ENCODE data around the gene TP73.
"Not testable (repeated sequence)": the region's sequence is repeated elsewhere in the genome, so short reads cannot be mapped to it uniquely, and the experiment has no call there.

The TP73 gene

DNA sequence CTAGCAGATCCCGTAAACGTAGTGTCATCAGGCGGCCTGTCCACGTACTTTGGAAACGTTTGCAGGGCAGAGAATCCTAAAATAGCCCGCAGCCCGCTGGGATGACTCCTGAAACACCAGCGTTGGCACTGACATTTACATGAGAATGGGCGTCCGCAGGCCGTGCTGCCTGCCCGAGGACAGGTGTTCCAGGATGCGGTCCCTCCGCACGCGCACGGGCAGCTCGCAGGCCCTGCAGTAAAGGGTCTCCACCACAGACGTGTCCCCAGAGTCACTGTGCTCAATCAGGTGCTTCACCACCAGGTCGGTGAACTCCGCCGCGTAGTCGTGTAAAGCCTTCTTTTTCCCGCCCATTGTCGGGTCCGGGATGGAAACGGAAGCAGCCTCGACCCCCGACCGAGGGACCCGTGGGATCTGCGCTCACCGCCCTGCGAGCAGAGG lies 94.1 kb downstream of the TP73 start:
- no peak for DNase-seq

DNA sequence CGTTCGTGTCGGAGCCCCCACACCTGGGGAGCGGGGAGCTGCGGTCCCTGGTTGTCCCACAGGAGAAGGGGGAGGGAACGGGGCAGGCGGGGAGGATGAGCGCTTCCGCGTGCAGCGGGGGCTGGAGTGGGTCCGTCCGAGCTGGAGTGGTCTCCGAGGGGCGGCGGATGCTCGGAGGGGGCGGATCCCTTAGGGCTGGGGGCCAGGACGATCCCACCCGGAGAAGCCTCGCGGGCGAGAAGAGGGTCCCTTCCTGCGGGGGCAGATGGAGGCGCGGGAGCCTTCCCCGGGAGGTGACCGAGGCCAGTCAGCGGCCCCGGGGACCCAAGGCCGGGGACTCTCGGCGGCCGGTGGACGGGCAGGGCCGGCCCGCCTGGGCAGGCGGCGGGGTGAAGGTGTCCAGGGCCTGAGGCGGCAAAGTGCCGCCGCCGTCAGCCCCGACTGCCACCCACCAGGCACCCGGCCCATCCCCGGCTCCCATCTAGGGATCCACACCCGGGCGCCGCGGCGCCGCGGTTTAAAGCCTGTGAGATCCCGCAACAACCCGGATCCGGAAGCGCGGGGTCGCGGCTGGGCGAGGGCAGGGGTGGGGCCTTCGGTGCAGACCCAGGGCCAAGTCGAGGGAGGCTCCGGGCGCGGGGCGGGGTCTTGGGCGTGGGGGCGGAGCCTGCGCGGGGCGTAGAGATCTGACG lies 94.7 kb downstream of the TP73 start:
- peak; percentile 85 for DNase-seq

DNA sequence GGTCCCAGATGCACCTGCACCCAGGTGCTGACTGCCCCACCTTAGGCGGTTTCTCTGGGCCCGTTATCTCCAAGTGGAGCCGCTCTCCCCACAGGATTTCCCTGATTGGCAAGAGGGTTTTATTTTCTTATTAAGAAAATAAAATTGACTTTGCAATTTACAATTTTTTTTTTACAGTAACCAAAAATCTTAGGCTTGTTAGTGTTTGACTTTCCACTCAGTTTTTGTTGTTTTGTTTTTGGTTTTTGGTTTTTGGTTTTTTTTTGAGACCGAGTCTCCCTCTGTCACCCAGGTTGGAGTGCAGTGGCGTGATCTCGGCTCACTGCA lies 95.2 kb downstream of the TP73 start:
- no peak for DNase-seq

DNA sequence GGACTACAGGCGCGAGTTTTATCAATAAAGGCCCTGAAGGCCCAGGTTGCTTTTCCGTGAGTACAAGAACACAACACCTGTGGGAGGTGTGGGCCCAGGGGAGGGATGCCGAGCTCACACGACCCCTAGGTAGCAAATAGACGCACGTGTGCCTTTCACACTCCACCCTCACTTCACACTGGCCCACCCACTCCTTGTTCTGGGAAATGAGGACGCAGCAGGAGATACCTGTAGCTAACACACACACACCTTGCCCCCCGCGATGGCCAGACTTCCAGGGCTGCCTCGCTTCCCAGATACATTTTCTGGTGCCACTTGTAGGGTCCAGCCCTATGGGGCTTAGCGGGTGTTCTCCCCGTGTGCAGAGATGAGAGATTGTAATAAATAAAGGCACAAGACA lies 95.6 kb downstream of the TP73 start:
- no peak for DNase-seq

DNA sequence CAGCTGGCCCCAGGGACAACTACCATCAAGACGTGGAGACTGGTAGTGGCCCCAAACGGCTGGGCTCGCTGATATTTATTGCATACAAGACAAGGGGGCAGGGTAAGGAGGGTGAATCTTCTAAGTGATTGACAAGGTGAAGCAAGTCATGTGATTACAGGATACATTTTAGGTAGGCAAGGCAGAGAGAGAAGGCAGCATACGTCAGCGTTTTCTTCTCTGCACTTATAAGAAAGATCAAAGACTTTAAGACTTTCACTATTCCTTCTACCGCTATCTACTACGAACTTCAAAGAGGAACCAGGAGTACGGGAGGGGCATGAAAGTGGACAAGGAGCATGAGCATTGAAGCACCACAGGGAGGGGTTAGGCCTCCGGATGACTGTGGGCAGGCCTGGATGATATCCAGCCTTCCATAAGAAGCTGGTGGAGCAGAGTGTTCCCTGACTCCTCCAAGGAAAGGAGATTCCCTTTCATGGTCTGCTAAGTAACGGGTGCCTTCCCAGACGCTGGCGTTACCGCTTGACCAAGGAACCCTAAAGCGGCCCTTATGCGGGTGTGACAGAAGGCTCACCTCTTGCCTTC lies 96.1 kb downstream of the TP73 start:
- DNase-seq, result not testable (repeated sequence)

DNA sequence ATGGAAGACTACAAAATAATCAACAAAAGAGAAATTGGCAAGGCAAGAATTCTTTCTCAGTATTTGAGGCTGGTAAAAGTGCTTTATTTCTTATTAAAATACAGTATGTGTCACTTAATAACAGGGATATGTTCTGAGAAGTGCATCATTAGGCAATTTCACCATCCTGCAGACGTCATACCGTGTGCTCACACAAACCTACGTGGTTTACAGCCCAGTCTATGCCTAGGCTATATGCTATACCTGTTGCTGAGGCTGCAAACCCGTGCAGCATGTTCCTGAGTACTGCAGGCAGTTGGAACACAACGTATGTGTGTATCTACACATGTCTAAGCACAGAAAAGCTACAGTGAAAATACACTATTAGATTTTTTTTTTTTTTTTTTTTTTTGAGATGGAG lies 97.2 kb downstream of the TP73 start:
- no peak for DNase-seq

DNA sequence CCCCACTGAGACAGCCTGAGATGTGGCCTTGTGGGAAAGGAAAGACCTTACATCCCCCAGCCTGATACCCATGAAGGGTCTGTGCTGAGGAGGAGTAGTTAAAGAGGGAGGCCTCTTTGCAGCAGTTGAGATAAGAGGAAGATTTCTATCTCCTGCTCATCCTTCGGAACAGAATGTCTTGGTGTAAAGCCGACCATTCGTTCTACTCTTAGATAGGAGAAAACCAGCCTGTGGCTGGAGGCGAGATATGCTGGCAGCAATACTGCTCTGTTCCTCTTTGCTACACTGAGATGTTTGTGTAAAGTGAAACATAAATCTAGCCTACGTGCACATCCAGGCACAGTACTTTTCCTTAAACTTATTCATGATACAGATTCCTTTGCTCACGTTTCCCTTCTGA lies 98.4 kb downstream of the TP73 start:
- peak; percentile 65 for DNase-seq

DNA sequence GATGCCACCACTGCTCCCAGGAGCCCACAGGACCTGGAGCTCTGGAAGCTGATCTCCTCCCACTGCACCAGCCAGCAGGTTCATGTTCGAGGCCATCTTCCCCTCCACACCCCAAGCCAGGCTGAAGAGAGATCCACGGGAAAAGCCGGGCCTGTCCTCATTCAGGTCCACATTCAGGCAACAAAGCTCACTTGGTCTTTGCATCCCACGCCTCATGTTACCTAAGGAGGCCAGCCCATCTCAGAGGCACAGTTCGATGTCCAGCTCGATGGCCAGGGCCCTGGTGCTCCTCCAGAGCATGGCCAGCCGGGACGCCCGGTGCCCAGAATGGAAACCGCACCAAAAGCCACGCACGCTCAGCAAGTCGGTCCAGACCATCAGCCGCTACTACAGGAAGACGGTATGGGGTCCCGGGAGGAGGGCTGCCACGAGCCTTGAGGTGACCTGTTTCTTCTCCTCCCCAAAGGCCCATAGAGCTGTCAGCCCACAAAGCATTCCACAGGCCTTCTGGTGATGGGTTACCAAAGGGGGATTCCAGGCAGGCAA lies 100.2 kb downstream of the TP73 start, which contains the start of gene CCDC27:
TSS of gene CCDC27 (plus strand) at position 51 of the 546 bp plus-strand sequence. CDS start at position 83, 32 bp downstream.
- no peak for DNase-seq

DNA sequence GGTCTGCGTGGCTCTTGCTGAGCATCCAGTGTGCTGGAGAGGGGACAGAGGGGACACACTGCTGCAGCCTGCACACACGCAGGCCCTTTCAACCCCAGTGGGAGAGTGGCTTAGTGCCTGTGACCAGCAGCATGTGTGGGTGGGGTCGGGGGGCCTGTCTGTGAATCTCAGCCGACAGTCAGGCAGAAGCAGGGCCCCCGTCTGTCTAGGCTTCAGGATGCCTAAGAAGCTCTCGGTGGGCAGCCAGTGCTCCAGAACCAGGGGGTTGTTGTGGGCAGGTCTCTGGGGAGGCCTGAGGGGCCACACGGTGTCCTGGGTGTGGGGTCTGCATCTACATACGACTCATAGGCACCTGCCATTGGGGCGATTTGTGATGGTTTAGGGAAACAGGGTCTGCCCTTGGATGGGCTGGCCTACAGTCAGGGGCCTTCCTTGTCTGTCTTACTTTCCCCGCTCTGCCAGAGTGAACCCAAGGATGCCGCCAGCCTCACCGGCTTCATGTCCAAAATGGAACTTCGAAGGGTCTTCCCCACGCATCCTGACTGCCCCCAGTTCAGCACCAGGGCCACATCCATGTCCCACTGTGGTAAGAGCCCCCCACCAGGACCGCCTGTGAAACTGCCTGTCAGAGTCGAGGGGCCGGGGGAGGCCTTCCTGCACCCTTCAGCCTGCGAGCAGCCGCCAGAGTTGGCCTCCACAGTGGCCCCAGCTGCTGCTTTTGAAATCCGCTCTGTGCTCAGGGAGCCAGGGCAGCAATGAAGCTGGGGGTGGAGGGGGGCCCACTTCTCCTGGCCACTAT lies 101.5 kb downstream of the TP73 start:
- no peak for DNase-seq

DNA sequence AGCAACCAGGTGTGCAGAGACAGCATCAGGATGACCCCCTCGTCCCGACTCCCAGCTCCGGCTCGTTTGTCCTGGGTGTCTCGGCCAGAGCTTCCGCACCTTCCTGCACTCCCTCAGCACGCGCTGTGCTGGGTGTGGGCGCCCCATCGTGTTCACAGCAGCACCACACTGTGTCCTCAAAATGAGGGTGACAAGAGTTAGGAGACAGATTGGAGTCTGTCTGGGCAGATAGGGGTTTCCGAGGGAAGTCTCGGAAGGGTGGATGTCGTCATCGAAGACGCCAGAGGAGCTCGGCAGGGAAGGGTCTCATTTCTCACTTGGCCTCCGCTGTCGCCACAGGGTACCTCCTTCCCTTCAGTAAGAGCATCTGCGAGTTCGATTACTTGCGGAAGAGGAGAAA lies 104.1 kb downstream of the TP73 start:
- DNase-seq, result no peak

DNA sequence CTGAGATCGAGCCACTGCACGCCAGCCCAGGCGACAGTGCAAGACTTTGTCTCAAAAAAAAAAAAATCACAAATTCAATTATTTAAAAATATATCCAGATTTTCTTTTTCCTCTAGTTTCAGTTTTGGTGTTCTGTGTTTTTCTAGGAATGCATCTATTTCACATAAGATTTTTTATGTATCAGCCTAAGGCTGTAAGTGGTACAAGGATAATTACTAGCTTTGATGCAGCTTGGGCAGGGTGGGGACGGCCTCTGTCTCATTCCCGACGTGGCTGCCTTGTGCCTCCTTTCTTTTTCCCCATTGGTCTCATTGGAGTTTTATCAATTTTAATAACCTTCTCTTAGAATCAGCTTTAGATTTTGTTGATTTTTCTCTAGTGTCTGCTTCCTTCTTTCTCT lies 106.8 kb downstream of the TP73 start:
- no peak for DNase-seq

DNA sequence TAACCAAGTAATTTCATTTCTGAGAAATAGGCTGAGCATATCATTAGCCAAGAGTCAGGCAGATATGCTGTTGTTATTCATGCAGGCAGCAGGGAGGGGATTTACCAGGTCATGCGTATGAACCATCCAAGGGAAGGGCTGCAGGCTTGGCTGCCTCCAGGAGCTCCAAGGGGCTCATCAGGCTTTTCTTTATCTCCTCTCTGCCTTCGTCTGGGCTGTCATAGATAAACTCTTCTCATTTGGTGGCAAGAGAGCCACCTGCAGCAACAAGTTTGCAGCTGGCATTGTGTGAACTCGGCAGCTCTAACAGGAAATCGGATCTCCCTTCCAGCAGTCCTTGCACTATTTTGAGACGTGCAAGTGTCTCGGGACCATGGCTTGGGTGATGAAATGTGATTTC lies 107.5 kb downstream of the TP73 start:
- DNase-seq, result peak; percentile 96

DNA sequence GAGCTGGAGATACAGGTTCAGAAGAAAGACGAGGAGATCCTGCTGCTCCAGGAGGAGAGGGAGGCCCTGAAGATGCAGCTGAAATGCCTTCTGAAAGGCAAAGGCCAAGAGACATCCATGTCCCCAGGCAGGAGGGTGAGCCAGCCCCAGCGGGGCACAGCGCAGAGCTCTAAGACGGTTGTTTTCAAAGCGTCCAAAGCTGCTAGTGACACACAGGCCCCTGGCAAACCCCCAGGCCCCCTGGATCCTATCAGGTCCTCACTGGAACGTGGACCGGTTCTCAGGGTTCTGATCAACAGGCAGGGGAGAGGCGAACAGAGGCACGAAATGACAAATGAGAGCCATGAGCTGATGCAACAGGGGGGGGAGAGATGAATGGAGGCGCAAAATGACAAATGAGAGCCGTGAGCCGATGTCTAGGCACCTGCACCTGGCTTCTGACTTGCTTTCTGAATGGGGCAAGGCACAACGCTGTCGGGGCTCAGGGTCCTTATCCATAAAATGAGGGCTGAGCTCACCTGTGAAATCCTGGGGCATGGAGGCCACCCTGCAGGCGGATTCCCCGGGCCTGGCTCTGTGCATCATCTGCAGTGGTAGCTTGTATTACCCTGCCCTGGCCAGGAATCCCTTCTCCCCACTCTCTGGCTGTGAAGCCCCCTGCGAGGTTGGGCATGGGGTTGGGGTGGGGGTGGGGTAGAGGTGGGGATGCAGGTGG lies 109.1 kb downstream of the TP73 start:
- no peak for DNase-seq

DNA sequence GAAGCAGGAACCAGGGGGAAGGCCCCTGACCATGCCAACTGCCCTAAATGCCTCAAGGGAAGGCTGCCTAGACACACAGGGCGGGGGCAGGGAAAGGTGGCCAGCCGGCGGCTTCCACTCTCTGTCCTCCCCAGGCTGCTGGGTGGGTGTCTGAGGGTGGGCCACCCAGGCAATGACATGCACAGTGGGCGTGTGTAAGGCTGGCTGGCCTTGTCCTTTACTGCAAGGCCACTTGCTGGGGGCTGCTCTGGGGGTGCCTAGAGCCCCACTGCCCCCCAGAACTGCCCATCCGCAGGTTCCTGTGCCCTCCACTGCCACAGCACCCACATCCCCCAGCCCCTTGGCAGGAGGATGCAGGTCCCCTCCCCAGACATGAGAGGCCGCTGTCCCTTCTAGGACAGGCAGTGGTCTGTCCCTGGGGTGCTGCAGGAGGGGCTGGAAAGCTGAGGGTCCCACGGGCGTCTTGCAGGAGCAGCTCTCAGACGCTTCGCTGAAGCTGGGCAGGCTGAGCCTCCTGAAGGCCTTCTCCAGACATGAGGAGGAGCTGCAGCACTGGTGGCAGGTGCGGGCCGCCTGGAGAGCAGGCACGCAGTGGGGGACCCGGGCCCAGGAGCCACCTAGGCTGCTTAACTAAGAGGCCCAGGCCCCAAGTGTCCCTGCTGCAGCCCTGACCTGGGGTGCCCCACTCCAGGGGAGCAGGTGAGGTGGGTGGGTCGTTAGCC lies 110.0 kb downstream of the TP73 start:
- no peak for DNase-seq

DNA sequence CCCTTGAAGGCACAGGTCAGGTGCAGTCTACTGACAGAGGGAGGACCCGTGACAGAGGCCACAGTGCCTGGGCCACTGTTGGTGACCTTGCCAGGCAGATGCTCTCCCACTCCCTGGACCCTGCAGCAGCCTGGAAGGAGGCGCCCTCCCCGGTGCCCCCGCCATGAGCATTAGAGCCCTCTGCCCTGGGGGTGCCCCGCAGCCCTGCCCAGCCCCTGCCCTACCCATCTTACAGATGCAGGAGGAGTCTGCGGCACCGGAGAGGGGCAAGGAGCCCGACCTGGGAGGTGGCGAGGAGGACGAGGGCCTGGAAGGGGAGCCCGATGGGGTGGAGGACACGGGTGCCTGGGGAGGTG lies 110.5 kb downstream of the TP73 start:
- no peak for DNase-seq

DNA sequence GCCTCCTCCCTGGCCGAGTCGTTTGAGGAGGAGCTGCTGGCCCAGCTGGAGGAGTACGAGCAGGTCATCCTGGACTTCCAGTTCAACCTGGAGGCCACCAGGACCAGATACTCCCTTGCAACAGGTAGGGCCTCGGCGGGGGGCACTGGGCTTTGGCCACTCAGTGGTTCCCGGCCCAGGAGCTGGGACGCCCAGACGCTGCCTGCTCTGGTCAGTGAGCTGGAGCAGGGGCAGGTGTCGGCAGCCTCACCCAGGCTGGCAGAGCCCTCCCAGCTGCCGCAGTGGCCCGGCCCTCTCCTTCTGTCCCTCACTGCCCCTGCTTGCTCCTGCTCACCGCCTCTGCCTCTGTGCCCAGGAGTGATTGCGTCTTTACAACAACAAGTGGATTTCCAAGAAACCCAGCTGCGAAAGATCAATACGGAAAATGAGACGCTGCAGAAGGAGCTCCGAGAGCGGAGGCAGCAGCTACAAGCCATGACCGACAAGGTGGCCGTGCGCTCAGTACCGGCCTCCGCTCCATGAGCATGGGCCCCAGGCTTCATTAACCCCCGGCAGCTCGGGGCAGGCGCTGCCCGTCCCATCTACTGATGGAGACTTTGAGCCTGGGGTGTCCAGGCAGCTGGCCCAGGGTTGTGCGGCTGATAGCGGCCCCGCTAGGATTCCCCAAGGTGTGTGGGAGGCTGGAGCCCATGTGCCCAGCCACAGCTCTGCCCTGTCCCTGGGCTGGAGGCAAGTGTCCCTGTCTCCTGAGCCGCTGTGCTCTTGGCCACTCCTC lies 111.2 kb downstream of the TP73 start:
- DNase-seq, result no peak

DNA sequence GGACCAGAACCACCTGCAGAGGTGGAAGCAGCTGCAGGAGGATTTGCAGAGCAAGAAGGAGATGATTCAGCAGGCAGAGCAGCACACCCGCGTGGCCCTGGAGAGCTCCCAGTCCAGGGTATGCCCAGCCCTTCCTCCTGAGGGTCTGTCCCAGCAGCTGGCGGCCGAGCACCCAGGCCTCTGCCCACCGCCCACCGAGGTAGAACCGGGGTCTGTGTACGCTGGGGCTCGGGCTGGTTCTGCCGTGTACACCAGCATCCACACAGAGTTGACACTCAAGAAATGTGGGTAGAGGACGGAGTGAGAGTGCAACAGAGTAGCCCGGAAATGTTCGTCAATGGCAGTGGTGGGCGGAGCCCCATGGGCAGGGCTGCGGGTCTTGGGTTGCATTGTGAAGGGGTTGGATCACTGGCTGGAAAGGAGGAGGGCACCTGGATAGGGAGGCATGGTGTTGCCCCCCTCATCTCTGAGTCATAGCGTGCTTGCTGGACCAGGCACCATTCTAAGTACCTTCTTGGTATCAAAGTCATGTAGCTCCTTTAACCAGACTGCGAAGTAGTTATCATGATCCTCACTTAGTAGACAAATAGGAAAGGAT lies 115.1 kb downstream of the TP73 start:
- no peak for DNase-seq

DNA sequence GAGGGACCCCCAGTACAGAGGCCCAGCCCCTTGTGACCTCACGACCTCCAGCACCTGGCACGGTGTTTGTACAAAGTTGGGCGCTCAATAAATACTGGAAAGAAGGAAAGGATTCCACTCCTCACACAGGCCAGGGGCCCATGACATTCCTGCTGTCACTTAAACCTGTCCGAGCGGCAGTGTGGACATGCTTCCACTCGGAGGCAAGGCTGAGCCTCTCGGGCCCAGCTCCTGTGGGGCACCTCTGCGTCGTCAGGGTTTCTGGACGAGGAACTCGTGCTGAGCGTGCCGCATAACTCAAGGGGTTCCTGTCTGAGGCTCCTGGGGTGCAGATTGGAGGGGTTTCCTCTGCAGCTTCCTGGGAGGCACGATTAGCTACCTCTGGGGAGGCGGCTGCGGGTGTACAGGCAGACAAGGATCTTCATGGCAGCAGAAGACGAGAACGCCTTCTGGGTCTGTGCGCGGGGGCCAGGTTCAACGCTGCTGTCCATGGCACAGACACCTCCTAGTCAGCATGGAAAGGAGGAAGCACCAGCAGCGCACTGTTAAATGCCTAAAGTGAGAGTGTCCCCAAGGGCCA lies 116.6 kb downstream of the TP73 start:
- DNase-seq, result no peak

DNA sequence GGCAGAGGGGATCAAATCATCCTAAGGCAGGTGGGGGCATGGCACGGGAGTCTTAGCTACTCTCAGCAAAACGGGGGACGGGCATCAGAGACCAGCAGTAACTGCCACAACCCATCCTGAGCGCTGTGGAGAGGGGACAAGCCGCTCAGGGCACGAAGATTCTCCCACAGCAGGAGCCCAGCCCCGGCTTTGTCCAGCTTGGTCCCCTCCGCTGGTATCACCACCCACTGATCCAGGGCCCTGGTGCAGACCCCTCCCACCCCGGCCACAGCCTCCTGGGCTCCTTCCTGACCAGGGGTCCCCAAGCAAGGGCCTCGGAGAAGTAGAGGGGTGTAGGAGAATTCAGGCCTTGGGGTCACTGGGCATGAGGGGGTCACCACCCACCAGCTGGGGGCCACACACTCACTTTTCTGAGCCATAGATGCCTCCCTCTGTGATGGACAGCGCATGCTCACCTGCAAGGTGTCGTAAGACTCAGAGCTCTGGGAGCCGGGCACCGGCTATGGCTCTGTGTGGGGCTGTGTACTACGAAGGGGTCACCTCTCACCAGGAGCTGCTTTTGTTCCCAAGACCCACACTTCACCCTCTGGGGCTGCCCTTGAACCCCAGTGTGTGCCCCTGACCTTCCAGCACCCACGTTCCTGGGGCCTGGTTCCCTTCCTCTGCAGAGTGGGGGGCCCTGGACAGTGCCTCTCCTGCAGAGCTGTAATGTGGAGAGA lies 117.9 kb downstream of the TP73 start:
- DNase-seq, result no peak

All from hematopoietic multipotent progenitor cell treated with erythropoietin and hydrocortisone succinate and interleukin-3 and kit ligand, for 8 days (in vitro differentiated cells).